ENCODE data around the gene C19orf85. TPM values are rescaled to one million over a fixed set of nuclear protein-coding genes. Genes with fewer than 3 reads are reported as not detected.

Gene C19orf85
- polyA plus RNA-seq, 1 of the 3 experiments (the other 2 are of a cell fraction) = not detected

DNA sequence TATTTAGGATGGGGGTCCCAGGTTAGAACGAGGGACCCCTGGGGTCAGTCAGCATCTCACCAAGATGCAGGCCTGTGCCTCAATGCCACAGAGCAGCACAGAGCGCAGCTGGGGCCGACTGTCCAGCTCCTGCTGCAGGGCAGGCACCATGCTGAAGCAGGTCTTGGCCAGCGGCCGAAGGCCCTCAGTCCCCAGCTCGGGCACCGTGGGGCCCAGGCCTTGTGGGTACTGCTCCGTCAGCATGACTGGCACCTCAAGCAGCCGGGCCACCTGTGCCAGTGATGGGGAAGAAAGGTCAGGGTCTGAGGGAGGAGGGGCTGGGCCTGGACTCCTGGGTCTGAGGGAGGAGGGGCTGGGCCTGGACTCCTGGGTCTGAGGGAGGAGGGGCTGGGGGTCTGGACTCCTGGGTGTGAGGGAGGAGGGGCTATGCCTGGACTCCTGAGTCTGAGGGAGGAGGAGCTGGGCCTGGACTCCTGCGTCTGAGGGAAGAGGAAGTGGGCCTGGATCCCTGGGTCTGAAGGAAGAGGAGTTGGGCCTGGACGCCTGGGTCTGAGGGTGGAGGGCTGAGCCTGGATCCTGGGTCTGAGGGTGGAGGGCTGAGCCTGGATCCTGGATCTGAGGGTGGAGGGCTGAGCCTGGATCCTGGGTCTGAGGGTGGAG lies 8.8 kb downstream of the C19orf85 start:
- POLR2A ChIA-PET = no interaction called here
- H3K4me3 ChIP-seq (ENCODE audit: low read depth in 2 of 2, low read length in 1 of 2) = no peak overlapping the region

More for the DNA sequence above, 8.8 kb downstream of the C19orf85 start:
- no peak overlapping the region for H2AFZ ChIP-seq (ENCODE audit: low read depth)
- no peak overlapping the region for H3K27ac ChIP-seq (ENCODE audit: low read depth in 2 of 2, low read length in 1 of 2)
- WGBS (ENCODE audit: low lambda C conversion rate) = 83% methylated on average over 8 of the region's 11 CpGs
- no peaks in the 10 kb centered on the region for H3K9me3 ChIP-seq
- no peaks in the 10 kb centered on the region for H3K9me2 ChIP-seq
- no peaks in the 10 kb centered on the region for H3K36me3 ChIP-seq (replicated peaks in 1 of 2; ENCODE audit: control insufficient read depth in 1 of 2, insufficient read depth in 2 of 2, low read length in 1 of 2)
- peaks cover 25% of the 10 kb centered on the region for H3F3A ChIP-seq (replicated peaks; ENCODE audit: insufficient read depth)
- peaks cover 11% of the 10 kb centered on the region for H3K27me3 ChIP-seq (ENCODE audit: insufficient read depth)
- H3K4me2 ChIP-seq = no peak overlapping the region
- H3K79me2 ChIP-seq (ENCODE audit: insufficient read depth) = peaks cover 12% of the 10 kb centered on the region; the same call in 1 of the 2 replicates
- DNase-seq = no peak
- H3K4me1 ChIP-seq (ENCODE audit: control insufficient read depth in 1 of 2, insufficient read depth in 2 of 2, low read depth in 1 of 2, low read length in 1 of 2) = peaks cover 9 to 24% of the 10 kb centered on the region in 2 experiments; a peak in 2 of 4 replicates
- peaks cover 15% of the 10 kb centered on the region for H4K20me1 ChIP-seq (ENCODE audit: insufficient read depth)
- no peak for TF ChIP-seq TCF12 (IDR thresholded peaks at IDR 0.05)
- TF ChIP-seq SIN3A (IDR thresholded peaks at IDR 0.05; ENCODE audit: borderline replicate concordance, low read depth, low read length) = no peak
- no peak for TF ChIP-seq MEF2A (IDR thresholded peaks at IDR 0.05; ENCODE audit: borderline replicate concordance, low read depth)
- TF ChIP-seq GABPA (IDR thresholded peaks at IDR 0.05; ENCODE audit: low read depth) = no peak
- TF ChIP-seq, protein P1, sequence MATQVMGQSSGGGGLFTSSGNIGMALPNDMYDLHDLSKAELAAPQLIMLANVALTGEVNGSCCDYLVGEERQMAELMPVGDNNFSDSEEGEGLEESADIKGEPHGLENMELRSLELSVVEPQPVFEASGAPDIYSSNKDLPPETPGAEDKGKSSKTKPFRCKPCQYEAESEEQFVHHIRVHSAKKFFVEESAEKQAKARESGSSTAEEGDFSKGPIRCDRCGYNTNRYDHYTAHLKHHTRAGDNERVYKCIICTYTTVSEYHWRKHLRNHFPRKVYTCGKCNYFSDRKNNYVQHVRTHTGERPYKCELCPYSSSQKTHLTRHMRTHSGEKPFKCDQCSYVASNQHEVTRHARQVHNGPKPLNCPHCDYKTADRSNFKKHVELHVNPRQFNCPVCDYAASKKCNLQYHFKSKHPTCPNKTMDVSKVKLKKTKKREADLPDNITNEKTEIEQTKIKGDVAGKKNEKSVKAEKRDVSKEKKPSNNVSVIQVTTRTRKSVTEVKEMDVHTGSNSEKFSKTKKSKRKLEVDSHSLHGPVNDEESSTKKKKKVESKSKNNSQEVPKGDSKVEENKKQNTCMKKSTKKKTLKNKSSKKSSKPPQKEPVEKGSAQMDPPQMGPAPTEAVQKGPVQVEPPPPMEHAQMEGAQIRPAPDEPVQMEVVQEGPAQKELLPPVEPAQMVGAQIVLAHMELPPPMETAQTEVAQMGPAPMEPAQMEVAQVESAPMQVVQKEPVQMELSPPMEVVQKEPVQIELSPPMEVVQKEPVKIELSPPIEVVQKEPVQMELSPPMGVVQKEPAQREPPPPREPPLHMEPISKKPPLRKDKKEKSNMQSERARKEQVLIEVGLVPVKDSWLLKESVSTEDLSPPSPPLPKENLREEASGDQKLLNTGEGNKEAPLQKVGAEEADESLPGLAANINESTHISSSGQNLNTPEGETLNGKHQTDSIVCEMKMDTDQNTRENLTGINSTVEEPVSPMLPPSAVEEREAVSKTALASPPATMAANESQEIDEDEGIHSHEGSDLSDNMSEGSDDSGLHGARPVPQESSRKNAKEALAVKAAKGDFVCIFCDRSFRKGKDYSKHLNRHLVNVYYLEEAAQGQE (IDR thresholded peaks at IDR 0.05; ENCODE audit: low read depth, low read length) = no peak
- TF ChIP-seq, protein P2, sequence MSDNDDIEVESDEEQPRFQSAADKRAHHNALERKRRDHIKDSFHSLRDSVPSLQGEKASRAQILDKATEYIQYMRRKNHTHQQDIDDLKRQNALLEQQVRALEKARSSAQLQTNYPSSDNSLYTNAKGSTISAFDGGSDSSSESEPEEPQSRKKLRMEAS (IDR thresholded peaks at IDR 0.05; ENCODE audit: low read depth) = no peak
- no peak for TF ChIP-seq EZH2phosphoT487 (IDR thresholded peaks at IDR 0.05; ENCODE audit: borderline replicate concordance, low read depth)
- TF ChIP-seq, protein P3, sequence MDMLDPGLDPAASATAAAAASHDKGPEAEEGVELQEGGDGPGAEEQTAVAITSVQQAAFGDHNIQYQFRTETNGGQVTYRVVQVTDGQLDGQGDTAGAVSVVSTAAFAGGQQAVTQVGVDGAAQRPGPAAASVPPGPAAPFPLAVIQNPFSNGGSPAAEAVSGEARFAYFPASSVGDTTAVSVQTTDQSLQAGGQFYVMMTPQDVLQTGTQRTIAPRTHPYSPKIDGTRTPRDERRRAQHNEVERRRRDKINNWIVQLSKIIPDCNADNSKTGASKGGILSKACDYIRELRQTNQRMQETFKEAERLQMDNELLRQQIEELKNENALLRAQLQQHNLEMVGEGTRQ (IDR thresholded peaks at IDR 0.05; ENCODE audit: borderline replicate concordance, low read depth, low read length) = no peak
- no peak for TF ChIP-seq RFX5 (IDR thresholded peaks at IDR 0.05; ENCODE audit: low read length)
- no peak for TF ChIP-seq NRF1 (IDR thresholded peaks at IDR 0.05; ENCODE audit: low read depth, low read length)
- TF ChIP-seq SMC3 (IDR thresholded peaks at IDR 0.05; ENCODE audit: low read depth, low read length) = no peak
- no peak for TF ChIP-seq TAF1 (IDR thresholded peaks at IDR 0.05; ENCODE audit: borderline replicate concordance, low read depth, low read length)
- no peak for TF ChIP-seq CHD2 (IDR thresholded peaks at IDR 0.05; ENCODE audit: low read length, partially characterized antibody)
- CTCF ChIA-PET = interaction anchor here (1.0 kb wide), 1 partner anchor 314 kb away, joined by 3 read pairs; no protein-coding TSS in a partner anchor
- no peak overlapping the region for H3K9ac ChIP-seq

Data from SK-N-SH (cell line).